ENCODE measurements around the gene AKAP10. TPM values are rescaled to one million over a fixed set of nuclear protein-coding genes. Genes with fewer than 3 reads are reported as not detected.
A peak's percentile ranks its signal among the peaks of the same experiment; 100 is the strongest.
"Not testable (repeated sequence)": the region's sequence is repeated elsewhere in the genome, so short reads cannot be mapped to it uniquely, and the experiment has no call there.

AKAP10 gene
- total RNA-seq, 4 donors from 2014 or later: 23.4 to 39.8 (median 30.1) TPM

GRCh38 chr17:19955099-19955498 is 22.5 kb downstream of the AKAP10 start:
- no peak for DNase-seq (ENCODE audit: low spot score in 2 of 2)
- Histone ChIP-seq H3K27ac (no peak overlapping the region), H3K4me3 (no peak overlapping the region), H3K36me3 (peaks cover 0 to 52% (median 4%) of the 10 kb centered on the region in 3 donors), H3K9me3 (peaks cover 0 to 7% (median 0%) of the 10 kb centered on the region in 4 donors), H3K4me1 (peaks cover 0 to 29% (median 4%) of the 10 kb centered on the region in 4 donors), H3K27me3 (no peaks in the 10 kb centered on the region)
- 89 to 91% methylated on average over 7 of the region's 7 CpGs for WGBS, 2 donors
- no peak for TF ChIP-seq CTCF (IDR thresholded peaks at IDR 0.05)
- no peak for TF ChIP-seq EP300 (IDR thresholded peaks at IDR 0.05)
- TF ChIP-seq POLR2A (IDR thresholded peaks at IDR 0.05): no peak

DNA sequence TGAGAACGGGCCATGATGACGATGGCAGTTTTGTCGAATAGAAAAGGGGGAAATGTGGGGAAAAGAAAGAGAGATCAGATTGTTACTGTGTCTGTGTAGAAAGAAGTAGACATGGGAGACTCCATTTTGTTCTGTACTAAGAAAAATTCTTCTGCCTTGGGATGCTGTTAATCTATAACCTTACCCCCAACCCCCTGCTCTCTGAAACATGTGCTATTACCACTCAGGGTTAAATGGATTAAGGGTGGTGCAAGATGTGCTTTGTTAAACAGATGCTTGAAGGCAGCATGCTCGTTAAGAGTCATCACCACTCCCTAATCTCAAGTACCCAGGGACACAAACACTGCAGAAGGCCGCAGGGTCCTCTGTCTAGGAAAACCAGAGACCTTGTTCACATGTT is 26.2 kb downstream of the AKAP10 start:
- H3K4me3 ChIP-seq; H3K27ac ChIP-seq; DNase-seq (ENCODE audit: low spot score in 2 of 2); H3K9me3 ChIP-seq; H3K27me3 ChIP-seq: not testable (repeated sequence)
- 86 to 87% methylated on average over 5 of the region's 5 CpGs for WGBS, 2 donors
- peaks cover 0 to 34% (median 0%) of the 10 kb centered on the region in 4 donors for H3K4me1 ChIP-seq
- H3K36me3 ChIP-seq: peaks cover 0 to 48% (median 4%) of the 10 kb centered on the region in 3 donors

DNA sequence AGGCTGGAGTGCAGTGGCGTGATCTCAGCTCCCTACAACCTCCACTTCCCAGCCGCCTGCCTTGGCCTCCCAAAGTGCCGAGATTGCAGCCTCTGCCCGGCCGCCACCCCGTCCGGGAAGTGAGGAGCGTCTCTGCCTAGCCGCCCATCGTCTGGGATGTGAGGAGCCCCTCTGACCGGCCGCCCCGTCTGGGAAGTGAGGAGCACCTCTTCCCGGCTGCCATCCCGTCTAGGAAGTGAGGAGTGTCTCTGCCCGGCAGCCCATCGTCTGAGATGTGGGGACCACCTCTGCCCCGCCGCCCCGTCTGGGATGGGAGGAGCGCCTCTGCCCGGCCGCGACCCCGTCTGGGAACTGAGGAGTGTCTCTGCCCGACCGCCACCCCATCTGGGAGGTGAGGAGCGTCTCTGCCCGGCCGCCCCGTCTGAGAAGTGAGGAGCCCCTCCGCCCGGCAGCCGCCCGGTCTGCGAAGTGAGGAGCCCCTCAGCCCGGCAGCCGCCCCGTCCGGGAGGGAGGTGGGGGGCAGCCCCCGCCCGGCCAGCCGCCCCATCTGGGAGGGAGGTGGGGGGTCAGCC is 26.9 kb downstream of the AKAP10 start:
- WGBS, 2 donors: 95 to 97% methylated on average over 16 to 20 of the region's 43 CpGs
- not testable (repeated sequence) for H3K27ac ChIP-seq; H3K27me3 ChIP-seq; H3K9me3 ChIP-seq; DNase-seq (ENCODE audit: low spot score in 2 of 2); H3K4me3 ChIP-seq
- peaks cover 0 to 34% (median 0%) of the 10 kb centered on the region in 4 donors for H3K4me1 ChIP-seq
- peaks cover 0 to 44% (median 4%) of the 10 kb centered on the region in 3 donors for H3K36me3 ChIP-seq

DNA sequence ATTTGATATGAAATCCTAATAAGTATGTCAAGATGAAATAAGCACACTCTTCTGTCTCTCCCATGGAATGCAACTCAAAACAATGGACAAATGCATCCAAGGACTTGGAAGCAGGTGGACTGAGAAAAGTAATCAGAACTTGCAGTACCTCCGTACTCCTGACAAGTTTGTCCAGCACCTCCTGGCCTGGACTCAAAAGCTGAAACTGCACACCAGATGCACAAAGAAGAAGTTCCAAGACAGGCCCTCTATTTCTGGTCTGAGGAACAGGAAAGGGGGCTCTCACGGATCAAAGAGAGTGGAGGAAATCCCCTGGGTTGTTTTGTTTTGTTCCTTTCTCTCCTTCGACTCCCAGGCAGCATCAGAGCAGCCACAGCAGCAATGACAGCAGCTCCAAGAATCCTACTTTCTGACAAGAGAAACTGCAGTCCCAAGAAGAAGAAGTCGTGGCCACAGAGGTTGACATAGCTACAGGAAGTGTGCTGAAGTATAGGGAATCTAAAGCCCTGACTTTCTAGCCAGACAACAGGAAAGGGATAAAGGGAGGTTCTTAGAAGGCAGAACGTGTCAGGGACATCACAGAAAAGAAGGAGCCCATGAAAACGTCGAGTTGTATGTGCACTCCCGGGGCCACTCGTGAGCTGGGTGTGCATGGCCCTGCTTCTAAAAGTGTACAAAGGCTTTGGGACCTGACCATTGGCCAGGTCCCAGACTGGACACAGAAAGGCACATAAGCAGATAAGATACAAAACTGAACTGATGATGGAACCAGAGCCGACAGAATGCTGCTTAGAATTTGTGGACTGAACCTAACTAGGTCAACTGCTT is 29.3 kb downstream of the AKAP10 start:
- Histone ChIP-seq H3K36me3 (peaks cover 0 to 42% (median 4%) of the 10 kb centered on the region in 3 donors), H3K4me1 (peaks cover 0 to 23% (median 0%) of the 10 kb centered on the region in 4 donors), H3K27ac (peak overlapping the region in 1 of 4 donors; percentile 44), H3K27me3 (no peaks in the 10 kb centered on the region), H3K4me3 (no peak overlapping the region), H3K9me3 (peaks cover 0 to 2% (median 0%) of the 10 kb centered on the region in 4 donors)
- WGBS, 2 donors: 49 to 50% methylated on average over 10 of the region's 10 CpGs
- DNase-seq (ENCODE audit: low spot score in 2 of 2): no peak
- TF ChIP-seq POLR2A (IDR thresholded peaks at IDR 0.05) (no peak), EP300 (IDR thresholded peaks at IDR 0.05) (no peak), CTCF (IDR thresholded peaks at IDR 0.05) (no peak)

DNA sequence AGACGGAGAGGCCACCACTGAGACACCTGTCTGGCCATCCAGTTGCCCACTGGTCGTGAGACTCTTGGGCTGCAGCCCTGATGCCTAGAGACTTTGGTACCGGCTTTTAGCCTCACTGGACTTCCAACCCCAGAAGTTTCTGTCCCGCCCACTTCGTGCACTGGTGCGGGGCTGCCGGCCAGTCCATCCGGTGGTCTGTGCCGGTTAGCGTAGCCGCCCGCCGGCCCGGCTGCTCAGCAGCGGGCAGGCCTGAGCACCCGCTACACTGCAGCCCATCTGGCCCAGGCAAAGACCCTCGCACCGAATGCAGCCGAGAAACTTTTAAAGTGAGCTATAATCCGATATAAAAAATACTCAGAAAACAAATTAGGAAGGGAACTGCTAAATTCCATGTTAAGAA is 30.7 kb downstream of the AKAP10 start:
- H3K27ac ChIP-seq: no peak overlapping the region
- H3K4me3 ChIP-seq: no peak overlapping the region
- no peak for TF ChIP-seq POLR2A (IDR thresholded peaks at IDR 0.05)
- TF ChIP-seq CTCF (IDR thresholded peaks at IDR 0.05): no peak
- no peak for TF ChIP-seq EP300 (IDR thresholded peaks at IDR 0.05)
- H3K36me3 ChIP-seq: peaks cover 0 to 46% (median 4%) of the 10 kb centered on the region in 3 donors
- peaks cover 0 to 31% (median 0%) of the 10 kb centered on the region in 4 donors for H3K4me1 ChIP-seq
- H3K9me3 ChIP-seq: no peaks in the 10 kb centered on the region
- no peaks in the 10 kb centered on the region for H3K27me3 ChIP-seq
- DNase-seq (ENCODE audit: low spot score in 2 of 2): no peak
- 95 to 98% methylated on average over 20 of the region's 20 CpGs for WGBS, 2 donors

- H3K27ac ChIP-seq: no peak overlapping the region
- TF ChIP-seq CTCF (IDR thresholded peaks at IDR 0.05) (no peak), POLR2A (IDR thresholded peaks at IDR 0.05) (no peak), EP300 (IDR thresholded peaks at IDR 0.05) (no peak)
- peaks cover 0 to 44% (median 4%) of the 10 kb centered on the region in 3 donors for H3K36me3 ChIP-seq
- WGBS, 2 donors: 79 to 87% methylated on average over 2 of the region's 2 CpGs
- H3K9me3 ChIP-seq: no peaks in the 10 kb centered on the region
- no peaks in the 10 kb centered on the region for H3K27me3 ChIP-seq
- peaks cover 0 to 47% (median 4%) of the 10 kb centered on the region in 4 donors for H3K4me1 ChIP-seq
- H3K4me3 ChIP-seq: no peak overlapping the region
- no peak for DNase-seq (ENCODE audit: low spot score in 2 of 2)
These were observed 32.5 kb downstream of the AKAP10 start for GRCh38 chr17:19945009-19945626.
